ENCODE measurements around the gene SNX20. TPM values are rescaled to one million over a fixed set of nuclear protein-coding genes. Genes with fewer than 3 reads are reported as not detected.
A peak's percentile ranks its signal among the peaks of the same experiment; 100 is the strongest.

The SNX20 gene
- total RNA-seq, 1 donor from 2014 or later = not detected

GRCh38 chr16:50719401-50720337 is 38.6 kb upstream of the SNX20 start:
- no peak overlapping the region for H3K27ac Mint-ChIP-seq
- no peaks in the 10 kb centered on the region for H3K27me3 Mint-ChIP-seq
- no peak for DNase-seq (ENCODE audit: extremely low spot score, unreplicated experiment)
- H3K9me3 Mint-ChIP-seq = peaks cover 13% of the 10 kb centered on the region
- TF ChIP-seq CTCF (conservative IDR thresholded peaks at IDR 0.05) = peak; percentile 24
- no peak overlapping the region for H3K4me3 Mint-ChIP-seq
- H3K36me3 Mint-ChIP-seq = no peaks in the 10 kb centered on the region
- H3K4me1 Mint-ChIP-seq (ENCODE audit: unreplicated experiment) = peaks cover 28% of the 10 kb centered on the region

GRCh38 chr16:50718761-50719400 is 37.8 kb upstream of the SNX20 start:
- H3K9me3 Mint-ChIP-seq = peaks cover 6% of the 10 kb centered on the region
- no peak overlapping the region for H3K4me3 Mint-ChIP-seq
- H3K4me1 Mint-ChIP-seq (ENCODE audit: unreplicated experiment) = peaks cover 28% of the 10 kb centered on the region
- TF ChIP-seq CTCF (conservative IDR thresholded peaks at IDR 0.05) = no peak
- no peaks in the 10 kb centered on the region for H3K27me3 Mint-ChIP-seq
- no peaks in the 10 kb centered on the region for H3K36me3 Mint-ChIP-seq
- H3K27ac Mint-ChIP-seq = peak overlapping the region; percentile 27
- DNase-seq (ENCODE audit: extremely low spot score, unreplicated experiment) = no peak

GRCh38 chr16:50718061-50718760 is 37.1 kb upstream of the SNX20 start:
- no peak overlapping the region for H3K4me3 Mint-ChIP-seq
- H3K4me1 Mint-ChIP-seq (ENCODE audit: unreplicated experiment) = peaks cover 28% of the 10 kb centered on the region

GRCh38 chr16:50717494-50717893 is 36.4 kb upstream of the SNX20 start:
- no peak overlapping the region for H3K27ac Mint-ChIP-seq
- no peak overlapping the region for H3K4me3 Mint-ChIP-seq
- H3K4me1 Mint-ChIP-seq (ENCODE audit: unreplicated experiment) = peaks cover 28% of the 10 kb centered on the region
- no peak for TF ChIP-seq CTCF (conservative IDR thresholded peaks at IDR 0.05)
- DNase-seq (ENCODE audit: extremely low spot score, unreplicated experiment) = no peak
- no peaks in the 10 kb centered on the region for H3K27me3 Mint-ChIP-seq
- peaks cover 4% of the 10 kb centered on the region for H3K9me3 Mint-ChIP-seq
- H3K36me3 Mint-ChIP-seq = no peaks in the 10 kb centered on the region

More at GRCh38 chr16:50718061-50718760, 37.1 kb upstream of the SNX20 start:
- Mint-ChIP-seq H3K27me3 (no peaks in the 10 kb centered on the region), H3K27ac (no peak overlapping the region), H3K36me3 (no peaks in the 10 kb centered on the region), H3K9me3 (peaks cover 4% of the 10 kb centered on the region)
- no peak for DNase-seq (ENCODE audit: extremely low spot score, unreplicated experiment)
- TF ChIP-seq CTCF (conservative IDR thresholded peaks at IDR 0.05) = no peak

GRCh38 chr16:50717091-50717490 is 36.0 kb upstream of the SNX20 start:
- DNase-seq (ENCODE audit: extremely low spot score, unreplicated experiment) = no peak
- peaks cover 4% of the 10 kb centered on the region for H3K9me3 Mint-ChIP-seq

More at GRCh38 chr16:50717091-50717490, 36.0 kb upstream of the SNX20 start:
- TF ChIP-seq CTCF (conservative IDR thresholded peaks at IDR 0.05) = no peak
- no peak overlapping the region for H3K4me3 Mint-ChIP-seq
- no peaks in the 10 kb centered on the region for H3K36me3 Mint-ChIP-seq
- peaks cover 28% of the 10 kb centered on the region for H3K4me1 Mint-ChIP-seq (ENCODE audit: unreplicated experiment)
- no peak overlapping the region for H3K27ac Mint-ChIP-seq
- H3K27me3 Mint-ChIP-seq = no peaks in the 10 kb centered on the region
